IPS DF 4.7 (cell line): Measurements from ENCODE around the gene KRT7.
"Not testable (repeated sequence)": the region's sequence is repeated elsewhere in the genome, so short reads cannot be mapped to it uniquely, and the experiment has no call there.

Source experiments
- DNase-seq: peaks from one replicate; pipeline ENCODE4 v3.0.0-alpha.2; 2013; ENCODE audit warnings: low spot score; ENCODE audit errors: extremely low read depth

The KRT7 gene

DNA sequence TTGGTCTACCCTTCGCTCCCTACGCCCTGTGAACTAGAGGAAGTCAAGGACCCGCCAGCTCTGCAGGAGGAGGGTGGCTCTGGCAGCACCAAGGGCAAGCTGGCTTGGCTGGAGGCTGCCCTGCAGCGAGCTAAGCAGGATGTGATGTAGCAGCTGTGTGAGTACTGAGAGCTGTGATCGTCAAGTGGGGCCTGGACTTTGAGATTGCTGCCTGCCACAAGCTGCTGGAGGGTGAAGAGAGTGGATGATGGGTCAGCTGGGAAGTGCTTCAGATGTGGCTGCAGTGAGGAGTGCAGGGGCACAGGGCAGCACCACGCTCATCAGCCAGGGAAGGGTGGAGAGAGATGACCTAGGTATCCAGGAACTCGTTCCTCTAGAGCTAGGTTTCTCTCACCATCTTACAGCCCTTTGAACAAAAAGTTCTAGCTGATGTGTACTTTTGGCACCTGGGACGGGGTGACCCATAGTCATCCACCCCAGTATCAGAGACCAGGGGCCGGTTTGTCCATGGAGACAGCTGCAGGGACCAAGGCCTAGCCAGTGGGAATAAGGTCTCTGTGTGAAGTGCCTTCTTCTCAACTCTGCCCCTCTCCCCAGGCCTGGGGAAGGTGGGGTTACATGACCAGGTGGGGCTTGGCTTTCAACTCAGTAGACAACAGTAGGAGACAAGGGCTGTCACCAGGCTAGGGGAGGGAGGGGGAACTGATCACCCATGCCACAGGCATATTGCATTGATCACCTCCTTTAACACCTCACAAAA lies 44.6 kb downstream of the KRT7 start:
- DNase-seq: no peak

DNA sequence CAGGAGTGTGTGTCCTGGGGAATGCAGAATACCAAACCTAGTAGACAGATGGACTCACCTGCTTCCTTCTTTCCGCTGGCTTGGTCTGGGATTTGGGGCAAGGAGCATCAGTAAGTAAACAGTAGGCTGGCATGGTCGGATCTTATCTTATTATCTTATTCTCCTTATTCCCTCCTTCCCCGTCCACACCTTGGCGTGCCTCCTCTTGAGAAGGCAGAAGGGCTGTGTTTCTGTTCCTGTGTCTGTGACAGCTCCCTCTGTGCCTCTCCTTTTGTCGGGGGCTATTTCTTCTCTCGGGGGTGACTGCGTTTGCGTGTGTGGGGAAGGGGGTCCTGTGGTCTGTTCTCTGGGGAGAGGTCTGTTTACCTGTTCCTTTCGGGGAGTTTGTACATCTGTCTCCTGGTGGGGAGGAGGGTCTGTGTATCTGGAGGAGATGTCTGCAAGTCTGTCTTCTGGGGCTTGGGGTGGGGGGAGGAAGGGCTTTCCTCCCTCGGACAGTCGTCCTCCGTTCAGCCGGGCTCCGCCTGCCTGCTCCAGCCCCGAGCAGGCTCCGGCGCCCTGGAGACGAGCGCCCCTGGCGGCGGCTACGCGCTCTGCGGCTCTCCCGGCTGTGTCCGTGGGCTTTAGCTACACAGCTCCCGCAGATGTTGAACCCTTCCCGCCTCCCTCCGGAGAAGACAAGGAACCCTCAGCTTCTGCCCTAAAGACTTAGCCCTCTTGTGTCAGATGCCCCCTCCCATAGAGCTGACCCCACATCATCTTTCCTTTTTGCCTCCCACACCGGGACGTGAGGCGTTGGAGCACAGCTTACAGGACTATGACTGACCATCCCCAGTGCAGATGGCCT lies 45.8 kb downstream of the KRT7 start:
- no peak for DNase-seq

DNA sequence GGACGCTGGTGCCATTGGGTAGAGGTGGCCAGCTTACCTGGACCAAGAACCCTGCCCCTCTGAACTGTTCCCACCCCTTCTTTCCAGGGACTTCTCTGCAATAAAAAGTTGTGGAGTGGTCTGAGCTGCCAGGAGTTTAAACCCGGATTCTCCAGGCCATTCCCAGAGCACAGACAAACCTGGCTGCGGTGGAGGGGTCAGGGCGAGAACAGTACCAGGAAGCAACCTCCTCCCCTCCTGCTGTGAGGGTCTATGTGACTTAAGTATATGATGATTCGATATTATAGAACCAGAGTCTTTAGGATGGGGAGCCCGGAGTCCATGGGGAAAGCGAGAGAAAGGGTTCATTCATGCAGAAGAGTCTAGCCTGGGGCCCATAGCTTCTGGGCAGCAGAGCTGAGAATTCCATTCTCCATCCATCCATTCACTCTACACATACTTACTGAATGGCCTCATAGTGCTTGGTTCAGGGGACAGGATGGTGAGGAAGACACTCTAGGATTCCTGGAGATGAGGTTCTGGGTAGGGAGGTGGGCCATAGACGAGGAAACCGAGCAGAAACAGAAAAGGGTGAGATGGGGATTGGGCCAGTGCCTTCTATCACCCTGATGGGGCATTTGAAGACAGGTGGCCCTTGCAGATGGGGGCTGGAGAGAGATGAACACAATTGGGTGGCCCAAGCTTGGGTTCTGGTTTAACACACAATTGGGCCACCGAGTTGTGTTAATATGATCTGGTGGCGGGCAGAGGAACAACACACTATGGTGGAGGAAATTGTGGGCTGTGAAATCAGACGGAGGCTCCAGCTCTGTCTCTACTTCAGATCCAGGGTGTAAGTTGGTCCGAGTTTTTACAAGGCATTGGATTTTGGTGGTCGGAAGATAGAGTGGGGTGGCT lies 46.6 kb downstream of the KRT7 start:
- no peak for DNase-seq

DNA sequence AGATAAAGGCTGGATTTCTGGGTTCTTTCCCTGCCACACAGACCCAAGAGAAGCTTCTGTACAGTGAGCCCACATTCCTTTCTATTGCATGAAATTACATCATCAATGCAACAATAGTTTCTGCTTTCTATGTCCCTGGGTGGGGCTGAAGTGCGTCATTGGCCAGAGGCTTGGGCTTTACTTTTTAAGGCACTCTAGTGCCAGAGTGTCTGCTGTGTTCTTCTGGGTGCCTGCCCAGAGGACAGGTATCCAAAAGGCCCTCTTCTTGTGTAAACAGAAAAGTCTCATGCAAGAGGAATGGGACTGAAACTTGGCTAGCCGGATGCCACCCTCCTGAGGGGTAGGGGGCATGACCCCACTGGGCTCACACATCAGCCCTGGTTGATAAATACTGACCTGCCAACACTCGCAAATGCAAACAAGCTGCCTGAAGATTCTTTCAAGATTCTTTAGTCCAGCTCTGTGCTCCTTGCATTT lies 47.3 kb downstream of the KRT7 start:
- DNase-seq: no peak

DNA sequence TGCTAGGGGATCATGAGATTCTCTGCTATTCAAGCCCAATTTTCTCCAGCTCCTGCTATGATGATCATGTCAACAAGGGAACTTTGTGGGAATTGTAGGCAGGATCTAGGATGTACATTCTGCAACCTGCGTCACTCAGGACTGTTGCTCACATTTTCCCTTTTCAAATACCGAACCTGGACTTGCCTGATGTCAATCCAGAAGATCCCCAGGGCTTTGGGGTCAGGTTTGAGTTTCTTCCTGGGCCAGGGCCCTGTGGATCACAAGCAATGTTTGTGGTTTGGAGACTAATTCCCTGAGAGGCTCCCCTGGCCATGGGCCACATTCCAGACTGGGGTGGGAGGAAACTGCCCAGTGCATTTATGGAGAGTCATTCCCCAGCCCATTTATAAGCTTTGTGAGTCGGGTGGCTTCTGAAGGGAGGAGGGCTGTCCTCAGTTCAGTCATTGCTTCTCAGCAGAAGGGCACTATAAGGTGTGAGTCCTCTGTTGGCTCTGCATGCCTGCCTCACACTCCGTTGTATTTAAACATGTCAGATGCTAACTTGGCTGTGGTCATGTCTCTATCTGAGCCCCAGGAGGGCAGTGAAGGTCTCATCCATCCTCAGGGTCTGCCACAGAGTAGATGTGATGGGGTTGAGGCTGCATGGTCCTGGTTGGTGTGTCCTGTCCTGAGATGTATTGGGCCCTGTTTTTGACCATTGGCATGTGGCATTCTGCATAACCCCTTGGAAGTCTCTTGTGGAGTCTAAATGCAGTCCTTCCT lies 47.9 kb downstream of the KRT7 start:
- DNase-seq: no peak

DNA sequence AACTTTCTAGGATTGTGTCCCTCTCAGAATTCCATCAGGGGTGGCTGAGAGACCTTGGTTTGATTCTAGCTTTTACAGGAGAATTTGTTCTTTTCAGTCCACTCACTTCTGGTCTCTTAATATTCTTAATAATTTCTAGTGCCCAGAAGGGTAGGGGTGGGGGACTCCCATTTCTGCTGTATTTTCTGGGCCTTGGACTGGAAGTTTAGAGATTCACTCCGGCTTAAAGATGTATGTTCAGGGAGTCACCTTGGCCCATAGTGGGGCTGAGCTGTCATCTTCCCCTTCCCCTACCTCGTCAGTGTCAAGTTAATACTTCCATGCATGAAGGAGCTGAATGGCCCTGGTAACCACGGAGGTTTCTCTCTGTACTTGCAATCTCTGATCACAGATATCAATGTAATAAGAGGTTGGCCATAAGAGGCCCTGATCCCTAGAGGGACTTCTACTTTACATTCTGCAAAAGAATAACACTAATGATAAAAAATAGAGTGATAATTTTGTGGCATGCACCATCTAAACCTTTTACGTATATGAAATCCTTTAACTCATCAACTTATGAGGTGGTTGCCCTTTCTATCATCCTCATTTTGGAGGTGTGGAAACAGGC lies 51.6 kb downstream of the KRT7 start:
- no peak for DNase-seq

DNA sequence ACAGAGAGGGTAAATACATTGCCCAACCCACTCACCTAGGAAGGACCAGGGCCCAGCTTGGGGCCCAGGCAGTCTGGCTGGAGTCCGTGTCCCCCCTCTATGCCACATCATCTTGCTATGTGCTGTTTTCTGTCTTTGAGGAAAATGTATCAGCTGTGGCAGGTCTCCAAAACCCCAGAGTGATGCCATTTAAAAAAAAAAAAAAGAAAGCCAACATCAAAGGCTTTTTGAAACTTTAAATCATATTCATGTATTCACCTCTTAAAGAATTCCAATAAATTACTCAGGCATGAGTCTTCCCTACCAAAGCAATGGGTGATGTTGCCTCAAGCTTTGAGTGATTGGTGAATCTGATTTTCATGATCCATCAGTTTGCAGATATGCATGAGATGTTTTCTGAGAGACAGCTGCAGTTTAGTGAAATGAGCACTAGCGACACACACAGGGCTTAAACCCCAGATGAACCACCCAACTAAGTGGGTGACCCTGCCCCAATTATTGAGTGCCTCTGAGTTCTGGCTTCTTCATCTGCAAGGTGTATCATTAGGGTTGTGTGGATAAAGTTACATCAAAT lies 52.2 kb downstream of the KRT7 start:
- no peak for DNase-seq

DNA sequence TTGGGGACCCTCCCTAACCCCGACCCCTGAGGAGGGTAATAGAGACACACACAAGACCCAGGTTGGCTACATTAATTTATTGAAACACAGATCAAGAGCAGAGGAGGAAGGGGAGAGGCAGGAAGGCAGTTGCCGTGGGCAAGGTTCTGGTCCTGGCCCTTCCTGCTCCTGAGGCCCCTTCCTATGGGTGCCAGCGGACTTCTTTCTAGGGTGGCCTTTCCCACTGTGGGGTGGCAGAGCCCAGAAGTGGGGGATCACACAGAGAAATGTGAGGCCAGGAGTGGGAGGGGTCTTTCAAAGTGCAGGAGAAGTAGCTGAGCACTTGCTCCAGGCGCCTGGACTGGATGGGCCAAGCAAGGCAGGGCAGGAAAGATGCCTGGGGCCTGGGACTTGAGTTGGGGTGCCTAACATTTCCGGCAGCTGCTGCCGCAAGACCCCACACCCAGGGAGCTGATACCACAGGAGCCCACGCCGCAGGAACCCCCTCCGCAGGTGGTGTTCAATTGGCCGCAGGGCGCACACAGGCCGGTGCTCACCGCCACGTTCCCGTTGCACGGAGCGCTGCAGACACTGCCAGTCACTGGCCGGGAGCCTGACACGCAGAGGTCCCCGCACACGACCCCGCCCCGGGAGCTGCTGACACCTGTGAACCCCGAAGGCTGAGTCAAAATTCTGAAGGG lies 52.9 kb downstream of the KRT7 start:
- no peak for DNase-seq

DNA sequence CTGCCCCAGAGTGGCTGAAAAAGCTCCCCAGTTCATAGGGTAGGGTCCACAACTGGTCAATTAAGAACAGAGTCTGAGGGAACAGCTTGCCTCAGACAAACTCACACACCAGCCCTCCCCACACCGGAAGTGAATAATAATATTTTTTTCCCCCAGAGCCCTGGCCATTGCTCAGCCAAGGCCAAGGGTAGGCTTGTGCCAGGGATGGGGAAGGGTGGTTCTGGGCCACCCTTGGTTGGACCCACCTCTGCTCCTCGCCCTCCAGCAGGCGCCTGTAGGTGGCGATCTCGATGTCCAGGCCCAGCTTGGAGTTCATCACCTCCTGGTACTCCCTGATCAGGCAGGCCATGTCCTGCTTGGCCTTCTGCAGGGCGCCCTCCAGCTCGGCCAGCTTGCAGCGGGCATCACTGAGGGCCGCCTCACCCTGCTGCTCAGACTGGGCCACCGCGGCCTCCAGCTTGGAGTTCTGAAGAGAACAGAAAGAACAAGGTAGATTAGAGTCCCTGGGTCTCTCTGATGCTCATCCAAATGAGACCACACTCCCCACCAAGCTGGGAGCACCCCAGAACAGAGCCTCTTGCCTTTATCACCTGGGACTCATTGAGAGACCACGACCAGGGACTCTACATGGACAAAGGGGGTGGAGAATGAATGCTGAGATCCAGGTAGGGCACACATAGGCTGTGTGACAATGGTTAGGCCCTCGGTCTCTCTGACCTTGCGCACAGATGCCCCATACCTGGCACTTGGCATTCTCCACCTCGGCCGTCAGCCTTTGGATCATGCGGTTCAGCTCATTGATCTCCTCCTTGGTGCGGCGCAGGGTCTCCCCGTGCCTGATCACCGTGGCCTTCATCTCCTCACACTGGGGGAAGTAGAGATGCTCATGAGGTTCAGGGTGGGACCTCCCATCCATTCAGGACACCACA lies 54.1 kb downstream of the KRT7 start:
- DNase-seq: not testable (repeated sequence)

DNA sequence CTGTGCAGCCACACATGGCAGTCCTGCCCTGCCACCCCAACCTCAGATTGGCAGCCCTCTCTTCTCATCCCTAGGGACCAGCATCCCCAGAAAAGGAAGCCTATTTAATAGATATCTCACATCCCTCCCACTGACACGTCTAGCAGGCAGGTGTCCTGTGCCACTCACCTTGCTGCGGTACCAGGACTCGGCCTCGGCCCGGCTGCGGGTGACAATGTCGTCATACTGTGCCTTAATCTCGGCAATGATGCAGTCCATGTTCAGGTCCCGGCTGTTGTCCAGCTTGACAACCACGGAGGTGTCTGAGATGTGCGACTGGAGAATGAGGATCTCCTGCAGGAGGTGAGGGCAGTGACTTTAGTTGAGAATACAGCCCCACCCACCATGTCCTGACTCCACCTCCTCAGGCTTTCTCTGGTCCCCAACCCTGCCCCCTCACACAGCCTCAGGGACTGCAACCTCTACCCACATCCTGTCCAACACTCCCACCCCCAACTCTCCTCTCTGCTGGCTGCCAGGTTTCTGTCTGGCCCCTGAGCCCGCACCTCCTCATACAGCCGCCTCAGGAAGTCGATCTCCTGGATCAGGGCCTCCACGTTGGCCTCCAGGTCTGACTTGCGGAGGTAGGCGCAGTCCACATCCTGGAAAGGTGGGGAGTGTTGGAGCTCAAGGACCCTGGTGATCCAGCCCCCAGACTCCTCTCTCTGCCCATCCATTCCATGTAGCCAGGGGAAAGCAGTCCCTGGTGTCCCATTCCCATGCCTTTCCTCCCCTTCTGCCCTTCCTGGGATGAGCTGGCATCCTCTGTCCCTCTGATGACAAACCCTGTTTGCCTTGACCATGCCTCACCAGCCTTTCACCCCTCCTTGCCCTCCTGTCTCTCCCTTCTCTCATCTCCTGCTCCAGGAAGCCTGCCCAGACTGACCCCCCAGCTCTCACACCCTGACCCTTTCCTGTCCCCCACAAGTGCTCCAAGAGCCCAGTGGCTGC lies 55.1 kb downstream of the KRT7 start:
- DNase-seq: not testable (repeated sequence)

DNA sequence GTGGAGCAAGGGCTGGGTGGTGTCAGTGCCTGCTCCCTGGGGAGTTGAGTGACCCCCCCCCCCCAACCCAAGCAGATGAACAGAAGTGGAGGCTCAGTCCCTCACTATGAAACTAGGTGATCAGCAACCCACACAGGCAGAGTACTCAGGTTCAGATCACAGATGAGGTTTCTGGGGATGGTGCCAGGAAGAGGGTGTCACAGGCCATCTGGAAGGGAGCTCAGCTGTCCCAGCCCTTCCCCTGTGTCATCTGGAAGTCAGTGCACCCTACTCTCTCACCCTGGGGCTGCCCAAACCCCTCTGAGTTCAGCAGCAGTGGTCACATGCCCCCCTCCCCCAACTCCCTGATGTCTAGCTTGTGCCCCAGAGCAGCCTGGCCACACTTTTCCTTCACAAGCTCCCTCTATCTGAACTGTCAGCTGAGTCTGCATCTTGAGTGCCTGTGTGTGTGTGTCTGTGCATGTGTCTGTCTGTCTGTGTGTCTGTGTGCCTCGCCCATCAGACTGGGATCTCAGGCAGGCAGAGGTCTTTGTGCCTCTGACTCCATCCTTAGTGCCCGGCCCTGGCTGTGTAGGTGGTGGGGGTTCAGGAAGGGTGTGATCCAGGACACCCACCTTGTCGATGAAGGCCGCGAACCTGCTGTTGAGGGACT lies 57.6 kb downstream of the KRT7 start:
- not testable (repeated sequence) for DNase-seq

DNA sequence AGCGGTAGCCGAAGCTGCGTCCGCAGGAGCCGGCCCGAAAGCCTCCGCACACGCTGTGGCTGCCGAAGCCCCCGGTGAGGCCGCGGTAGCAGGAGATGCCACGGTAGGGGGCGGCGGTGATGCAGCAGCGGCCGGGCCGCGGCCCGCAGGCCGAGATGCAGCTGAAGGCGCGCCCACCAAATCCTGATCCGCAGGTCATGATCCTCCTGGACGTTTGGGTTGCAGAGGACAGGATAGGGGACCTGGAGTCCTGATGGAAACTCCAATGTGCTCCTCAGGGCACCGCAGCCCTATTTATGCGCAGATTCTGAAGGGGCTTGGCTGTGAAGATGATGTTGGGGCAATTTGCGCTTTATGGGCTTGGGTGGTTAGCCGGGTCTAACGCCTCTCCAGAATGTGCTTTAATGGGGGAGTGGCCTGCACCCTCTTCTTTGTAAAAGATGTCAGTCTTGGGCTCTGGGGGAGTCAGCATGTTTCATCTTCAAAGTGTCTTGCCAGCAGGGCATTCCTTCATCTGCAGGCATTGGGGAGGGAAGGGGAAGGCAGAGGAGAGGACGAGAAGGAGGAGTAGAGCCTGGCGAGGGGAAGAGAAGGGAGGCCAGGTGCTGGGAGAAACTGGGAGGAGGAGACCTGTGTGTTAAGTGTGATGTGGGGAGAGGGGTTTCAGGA lies 58.4 kb downstream of the KRT7 start, which contains the start of gene KRT81:
KRT81 (minus strand) TSS at position 268 of the 669 bp plus-strand sequence; CDS start at position 199, 69 bp downstream.
- DNase-seq: no peak

DNA sequence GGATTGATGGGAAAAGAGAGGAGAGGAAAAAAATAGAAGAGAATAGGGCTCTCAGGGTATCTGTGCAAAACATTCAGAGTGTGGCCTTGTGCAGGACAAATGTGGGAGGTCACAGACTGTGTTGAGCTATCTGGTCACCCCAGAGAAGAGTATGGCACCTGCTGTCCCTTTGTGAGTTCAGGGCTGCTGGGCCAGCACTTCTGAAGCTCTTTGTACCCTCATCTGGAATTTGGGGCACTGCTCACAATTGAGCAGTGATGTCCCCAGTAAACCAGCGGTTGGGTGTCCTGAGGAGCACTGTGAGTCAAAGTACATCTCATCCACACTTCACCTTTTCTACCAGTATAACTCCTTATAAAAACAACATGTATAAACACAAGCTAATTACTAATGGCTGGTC lies 60.9 kb downstream of the KRT7 start:
- no peak for DNase-seq

DNA sequence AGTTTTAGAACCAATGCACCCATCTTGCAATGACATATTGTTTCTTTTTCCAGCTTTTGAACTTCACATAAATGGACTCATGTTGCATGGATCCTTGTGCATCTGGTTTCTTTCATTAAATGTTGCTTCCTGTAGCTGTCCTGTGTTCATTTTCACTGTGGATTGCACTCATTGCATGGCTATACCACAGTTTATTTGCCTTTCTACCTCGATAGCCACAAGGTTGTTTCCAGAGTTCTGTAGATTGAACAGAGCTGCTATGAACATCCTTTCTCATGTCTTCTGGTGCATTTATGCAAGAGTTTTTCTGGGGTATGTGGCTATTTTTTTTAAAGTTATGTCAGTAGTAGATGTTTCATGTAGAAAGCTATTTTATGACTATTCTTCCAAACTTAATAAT lies 61.8 kb downstream of the KRT7 start:
- no peak for DNase-seq

DNA sequence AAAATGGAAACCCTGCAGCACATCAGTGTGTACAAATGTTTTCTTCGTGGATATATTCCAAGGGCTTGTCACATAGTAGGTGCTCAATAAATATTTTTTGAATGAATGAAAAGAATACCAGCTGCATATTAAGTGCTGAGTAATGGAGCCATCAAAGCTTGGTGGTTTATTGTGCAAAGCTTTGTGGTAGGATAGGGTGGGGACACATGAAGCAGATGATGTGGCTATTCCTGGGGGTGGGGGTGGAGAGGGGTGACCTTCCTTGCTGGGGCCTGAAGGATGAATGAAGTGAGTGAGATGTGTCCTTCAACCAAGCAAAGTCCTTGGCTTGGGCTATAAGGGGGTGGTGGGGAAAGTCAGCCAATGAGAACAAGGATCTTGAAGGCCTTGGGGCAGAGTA lies 62.6 kb downstream of the KRT7 start:
- no peak for DNase-seq
